K562 (cell line): ENCODE results near the gene MEGF9. TPM values are rescaled to one million over a fixed set of nuclear protein-coding genes. Genes with fewer than 3 reads are reported as not detected.

Source experiments
- ATAC-seq: fragments of 200-7000 bp; cut with Tn5 transposase; 3 replicates; pipeline ENCODE4 v1.9.1; 2020; ENCODE audit warnings: moderate library complexity
- BruUV-seq: library from RNA; stranded (reverse); fragments of 400-500 nt; replicated peaks from 2 replicates; lab custom pipeline; 2021; lab: Mats Ljungman, UMichigan
- CTCF ChIA-PET: fragments of 300-600 bp; formaldehyde crosslinking; extraction: SDS; loops from one replicate; lab custom pipeline; 2021; ENCODE audit warnings: low intra/inter-chr PET ratio; lab: Yijun Ruan, JAX
- POLR2A ChIA-PET: fragments of 300-600, 350-650 bp; sonication (Branson Sonifier 250); formaldehyde crosslinking; extraction: SDS; loops from one replicate; lab custom pipeline; 2021; ENCODE audit warnings: antibody characterized with exemption, inconsistent platforms; lab: Yijun Ruan, JAX
- DNase-seq, 4 experiments: peaks; one replicate each; pipeline versions ENCODE4 v3.0.0 to v3.0.0-alpha.2; 2011 to 2018; ENCODE audit warnings: low spot score in 3 of 4, mixed read lengths in 3 of 4; ENCODE audit errors: extremely low read depth in 1 of 4
- FAIRE-seq: peaks from 2 replicates; lab custom pipeline; 2011; peaks lifted over from hg19 to GRCh38; lab: Jason Lieb, UNC
- H2AFZ ChIP-seq: 2 replicates; pipeline ENCODE4 v1.6.0; 2011; ENCODE audit warnings: low read depth, low read length, control low read depth, inconsistent platforms
- H3K27ac ChIP-seq: fragments of 200-600 bp; 3 replicates; pipeline ENCODE4 v1.8.0; 2011; ENCODE audit warnings: low read depth, mild to moderate bottlenecking, control low read depth, inconsistent platforms, low read length, moderate library complexity, mixed read lengths; ENCODE audit errors: extremely low read depth
- H3K27me3 ChIP-seq, 2 experiments: fragments of 300-600 bp in 1 of 2; 2 replicates in 1 of 2; 3 replicates in 1 of 2; pipeline versions ENCODE4 v1.6.0 to v1.8.0; 2011; ENCODE audit warnings: inconsistent platforms in 2 of 2, low read length in 2 of 2, mild to moderate bottlenecking in 1 of 2, mixed read lengths in 1 of 2, moderate library complexity in 1 of 2; ENCODE audit not compliant: control insufficient read depth in 2 of 2, insufficient read depth in 2 of 2
- H3K36me3 ChIP-seq: fragments of 300-600 bp; 3 replicates; pipeline ENCODE4 v1.8.0; 2011; ENCODE audit warnings: mild to moderate bottlenecking, low read length, inconsistent platforms; ENCODE audit not compliant: control insufficient read depth, insufficient read depth
- H3K4me1 ChIP-seq, 2 experiments: fragments of 200-600 bp in 1 of 2; replicated peaks in 1 of 2; 2 replicates in 1 of 2; 3 replicates in 1 of 2; pipeline versions ENCODE4 v1.5.1 to v1.8.0; 2011; ENCODE audit warnings: inconsistent platforms in 2 of 2, low read length in 2 of 2, mild to moderate bottlenecking in 1 of 2, mixed read lengths in 1 of 2, moderate library complexity in 1 of 2; ENCODE audit not compliant: control insufficient read depth in 2 of 2, insufficient read depth in 2 of 2
- H3K4me2 ChIP-seq: 2 replicates; pipeline ENCODE4 v1.6.1; 2011; ENCODE audit warnings: low read length, control low read depth, inconsistent platforms, mixed read lengths; ENCODE audit not compliant: insufficient read depth
- H3K4me3 ChIP-seq: fragments of 200-600 bp; sonication (generic), shearing (Covaris generic); 2 replicates; pipeline ENCODE4 v1.5.1; 2016; ENCODE audit warnings: control low read depth, inconsistent platforms
- H3K79me2 ChIP-seq: fragments of 200-600 bp; 3 replicates; pipeline ENCODE4 v1.8.0; 2011; ENCODE audit warnings: low read length, inconsistent platforms; ENCODE audit not compliant: control insufficient read depth, insufficient read depth
- H3K9ac ChIP-seq, 2 experiments: 2 replicates each; pipeline versions ENCODE4 v1.6.0 to v1.6.1; 2011; ENCODE audit warnings: low read depth in 2 of 2, low read length in 2 of 2, control low read depth in 1 of 2, inconsistent platforms in 1 of 2, mild to moderate bottlenecking in 1 of 2, mixed read lengths in 1 of 2; ENCODE audit not compliant: insufficient read depth in 1 of 2
- H3K9me1 ChIP-seq: one replicate; pipeline ENCODE4 v1.6.0; 2011; ENCODE audit warnings: inconsistent platforms, mild to moderate bottlenecking, low read length, moderate library complexity; ENCODE audit not compliant: control insufficient read depth, insufficient read depth
- H3K9me3 ChIP-seq: replicated peaks from 2 replicates; pipeline ENCODE4 v1.5.1; 2011; ENCODE audit warnings: low read depth, low read length, inconsistent platforms; ENCODE audit not compliant: control insufficient read depth, insufficient read depth
- H4K20me1 ChIP-seq: replicated peaks from 2 replicates; pipeline ENCODE4 v1.6.1; 2011; ENCODE audit warnings: low read length, inconsistent platforms, mixed read lengths; ENCODE audit not compliant: control insufficient read depth, insufficient read depth
- ARID3A ChIP-seq: IDR thresholded peaks from 2 replicates; pipeline ENCODE4 v1.6.1; 2012; ENCODE audit warnings: low read depth, low read length, improper control_type of control experiment, borderline replicate concordance
- CC2D1A ChIP-seq: fragments of 450-650 bp; IDR thresholded peaks from 2 replicates; pipeline ENCODE4 v1.6.1; 2017; ENCODE audit warnings: mild to moderate bottlenecking
- GATAD2A ChIP-seq: fragments of 450-650 bp; IDR thresholded peaks from 2 replicates; pipeline ENCODE4 v1.6.1; 2017
- HINFP ChIP-seq: fragments of 450-650 bp; conservative IDR thresholded peaks from 2 replicates; pipeline ENCODE4 v1.6.1; 2016; ENCODE audit warnings: missing genetic modification characterization, low read depth, mild to moderate bottlenecking, control low read depth, missing compliant biosample characterization
- ILK ChIP-seq: fragments of 450-650 bp; IDR thresholded peaks from 2 replicates; pipeline ENCODE4 v1.6.1; 2016; ENCODE audit warnings: missing genetic modification characterization, low read depth, mild to moderate bottlenecking, missing compliant biosample characterization, moderate library complexity, borderline replicate concordance
- MYBL2 ChIP-seq, 2 experiments: fragments of 450-650 bp in 1 of 2; sonication (generic) in 1 of 2; formaldehyde crosslinking in 1 of 2; IDR thresholded peaks; 2 replicates each; pipeline versions ENCODE4 v1.6.1 to v1.8.1; 2017 to 2022; ENCODE audit warnings: borderline replicate concordance in 1 of 2, inconsistent platforms in 1 of 2, low read depth in 1 of 2, mild to moderate bottlenecking in 1 of 2, missing genetic modification reagents in 1 of 2, moderate library complexity in 1 of 2
- NFIC ChIP-seq: fragments of 450-650 bp; IDR thresholded peaks from 2 replicates; pipeline ENCODE4 v1.6.1; 2017; ENCODE audit warnings: mild to moderate bottlenecking, inconsistent platforms
- POU5F1 ChIP-seq: fragments of 150-350 bp; IDR thresholded peaks from 2 replicates; pipeline ENCODE4 v1.6.1; 2014; ENCODE audit warnings: borderline replicate concordance, low read length, low read depth, mild to moderate bottlenecking; ENCODE audit not compliant: partially characterized antibody
- RHOXF2B ChIP-seq: fragments of 250-450 bp; sonication (Bioruptor Pico); conservative IDR thresholded peaks from 2 replicates; pipeline ENCODE4 v1.5.1; 2021
- XRCC3 ChIP-seq: fragments of 450-650 bp; IDR thresholded peaks from 2 replicates; pipeline ENCODE4 v1.6.1; 2017; ENCODE audit warnings: mild to moderate bottlenecking, moderate library complexity
- ZNF431 ChIP-seq: sonication (generic); formaldehyde crosslinking; IDR thresholded peaks from 2 replicates; pipeline ENCODE4 v1.8.0; 2022; ENCODE audit warnings: mild to moderate bottlenecking, missing genetic modification reagents
- WGBS: fragments of 100-300 bp; shearing (Covaris generic); methylation state at CpG from one replicate; pipeline ENCODE4 v1.1.6; 2016; ENCODE audit warnings: low coverage, mixed read lengths; ENCODE audit not compliant: insufficient coverage; ENCODE audit errors: missing lambda C conversion rate; 5-methylcytosine and 5-hydroxymethylcytosine counted together
- in situ Hi-C: fragments of 300-500 bp; cut with MboI; formaldehyde crosslinking; loops from 4 replicates; pipeline ENCODE4 v1.15.0; 2018; ENCODE audit warnings: inconsistent platforms, mixed read lengths
- intact Hi-C: fragments of 100-400 bp; cut with micrococcal nuclease; formaldehyde crosslinking; loops from 2 replicates; pipeline ENCODE4 v1.14.2; 2022
- polyA plus RNA-seq, 8 experiments: library from polyadenylated mRNA; depleted of rRNA in 4 of 8; stranded (reverse) in 5 of 8; unstranded in 3 of 8; fragments of >200 nt; fragmentation: Nextera tagmentation in 2 of 8; fragmentation: Illumina TruSeq in 1 of 8; extraction: Ambion mirVana in 2 of 8; extraction: Trizol in 1 of 8; gene quantifications; 2 replicates each; pipeline versions ENCODE4 v1.2.1 to v1.2.3, GENCODE V29; 2011 to 2014; ENCODE audit warnings: inconsistent platforms in 1 of 8, missing spikeins in 1 of 8
- total RNA-seq, 7 experiments: library from RNA; depleted of rRNA in 6 of 7; stranded (reverse); fragments of >200 nt in 6 of 7; fragmentation: Illumina TruSeq in 2 of 7; extraction: Trizol in 2 of 7; gene quantifications; 2 replicates each; pipeline versions ENCODE4 v1.2.1 to v1.2.3, GENCODE V29; 2011 to 2021; ENCODE audit warnings: low replicate concordance in 1 of 7

MEGF9 gene
- total and polyA plus RNA-seq, 9 of the 15 experiments (the other 6 are each of a cell fraction or from before 2014, with no cell fraction given) = 2.1 to 6.2 (median 3.8) TPM

GRCh38 chr9:120756531-120756930 is 42.3 kb upstream of the MEGF9 start:
- POLR2A ChIA-PET = interaction anchor here (0.7 to 1.5 kb wide), 2 partner anchors 10 to 180 kb away, joined by 3 to 8 read pairs; no protein-coding TSS in a partner anchor
- H3K27me3 ChIP-seq = no peaks in the 10 kb centered on the region

GRCh38 chr9:120755810-120756434 is 41.7 kb upstream of the MEGF9 start:
- POLR2A ChIA-PET = interaction anchor here (0.6 to 1.5 kb wide), 2 partner anchors 11 to 225 kb away, joined by 3 to 8 read pairs; no protein-coding TSS in a partner anchor
- DNase-seq = peak; percentile 75 to 84 (median 77)
- H3K4me2 ChIP-seq = no peak overlapping the region
- no TSS peak for BruUV-seq
- peak; percentile 92 for ATAC-seq
- in situ Hi-C loops = loop anchor here (10.0 kb wide), 1 partner anchor 639 kb away; no protein-coding TSS in a partner anchor
- H3K9me3 ChIP-seq = no peaks in the 10 kb centered on the region
- no peak overlapping the region for H3K27ac ChIP-seq
- 5% methylated on average over 6 of the region's 6 CpGs for WGBS
- no peak overlapping the region for H3K9ac ChIP-seq
- H3K27me3 ChIP-seq = no peaks in the 10 kb centered on the region
- no peak overlapping the region for H2AFZ ChIP-seq
- CTCF ChIA-PET = interaction anchor here (0.6 to 2.4 kb wide), 5 partner anchors 136 to 790 kb away, joined by 3 to 12 read pairs (median 3); no protein-coding TSS in a partner anchor
- peaks cover 32% of the 10 kb centered on the region; the same call in 2 of the 3 replicates for H3K36me3 ChIP-seq
- peak; percentile 88 for FAIRE-seq
- H3K4me3 ChIP-seq = no peak overlapping the region
- no peaks in the 10 kb centered on the region; a peak in 1 of 5 replicates for H3K4me1 ChIP-seq
- no peaks in the 10 kb centered on the region for H3K79me2 ChIP-seq
- no peaks in the 10 kb centered on the region for H4K20me1 ChIP-seq
- intact Hi-C loops = loop anchor here (1.0 to 5.0 kb wide), 7 partner anchors 111 to 646 kb away; partner anchors contain the start of gene RAB14
- H3K9me1 ChIP-seq = no peaks in the 10 kb centered on the region
- TF ChIP-seq HINFP (tag) (no peak), ZNF431 (CRISPR knock-in tag) (no peak), MYBL2 (IDR thresholded peaks at IDR 0.05; ENCODE audit: low read depth) (no peak), MYBL2 (CRISPR knock-in tag; IDR thresholded peaks at IDR 0.05; ENCODE audit: borderline replicate concordance) (no peak), XRCC3 (no peak), POU5F1 (no peak), ARID3A (no peak), GATAD2A (no peak), CC2D1A (peak; percentile 66; the same call in 1 of the 2 replicates)

More at GRCh38 chr9:120756531-120756930, 42.3 kb upstream of the MEGF9 start:
- TF ChIP-seq RHOXF2B (CRISPR knock-in tag) (no peak), NFIC (0 out of 2 replicates have a peak, but pooled peaks have one; percentile 10), ILK (tag) (no peak)
- no peaks in the 10 kb centered on the region for H4K20me1 ChIP-seq
- BruUV-seq = no TSS peak
- no peak overlapping the region for H3K27ac ChIP-seq
- no peak for FAIRE-seq
- no peaks in the 10 kb centered on the region for H3K9me3 ChIP-seq
- no peak overlapping the region for H3K4me3 ChIP-seq
- DNase-seq = no peak
- intact Hi-C loops (loop anchor here (1.0 to 5.0 kb wide), 7 partner anchors 111 to 646 kb away; partner anchors contain the start of gene RAB14), in situ Hi-C loops (loop anchor here (10.0 kb wide), 1 partner anchor 638 kb away; no protein-coding TSS in a partner anchor)
- no peak overlapping the region for H2AFZ ChIP-seq
- CTCF ChIA-PET = interaction anchor here (1.1 to 2.4 kb wide), 2 partner anchors 180 to 644 kb away, joined by 6 to 12 read pairs; no protein-coding TSS in a partner anchor
- no peaks in the 10 kb centered on the region for H3K9me1 ChIP-seq
- peaks cover 38% of the 10 kb centered on the region; the same call in 2 of the 3 replicates for H3K36me3 ChIP-seq
- H3K4me2 ChIP-seq = no peak overlapping the region
- ATAC-seq = no peak
- H3K4me1 ChIP-seq = no peaks in the 10 kb centered on the region; a peak in 1 of 5 replicates
- 27% methylated on average over 1 of the region's 1 CpG for WGBS
- H3K79me2 ChIP-seq = no peaks in the 10 kb centered on the region
- no peak overlapping the region for H3K9ac ChIP-seq
